ENCODE measurements around the gene ZBTB16.

ZBTB16 gene

DNA sequence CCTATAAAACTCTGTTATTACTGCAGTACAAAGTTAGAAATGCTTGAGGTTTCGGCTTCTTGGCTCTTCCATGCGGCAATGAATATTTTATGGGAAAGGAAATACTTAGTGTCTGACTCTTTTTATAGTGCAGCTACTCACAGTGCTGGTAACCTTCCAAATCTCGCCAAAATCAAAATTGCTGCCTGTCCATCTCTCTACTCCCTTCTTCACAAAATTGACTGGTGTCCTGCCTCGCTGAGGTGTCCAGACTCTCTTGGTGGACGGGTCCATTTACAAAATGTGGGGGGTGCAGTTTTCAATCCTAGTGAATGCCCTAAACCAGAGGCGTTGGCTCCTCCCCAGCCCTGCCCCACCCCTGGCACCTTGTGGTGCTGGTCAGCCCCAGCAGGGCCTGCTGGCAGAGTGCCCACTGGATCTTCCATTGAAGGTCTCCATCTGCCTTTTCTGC, 73.5 kb downstream of the ZBTB16 start:
- DNase-seq, result no peak

DNA sequence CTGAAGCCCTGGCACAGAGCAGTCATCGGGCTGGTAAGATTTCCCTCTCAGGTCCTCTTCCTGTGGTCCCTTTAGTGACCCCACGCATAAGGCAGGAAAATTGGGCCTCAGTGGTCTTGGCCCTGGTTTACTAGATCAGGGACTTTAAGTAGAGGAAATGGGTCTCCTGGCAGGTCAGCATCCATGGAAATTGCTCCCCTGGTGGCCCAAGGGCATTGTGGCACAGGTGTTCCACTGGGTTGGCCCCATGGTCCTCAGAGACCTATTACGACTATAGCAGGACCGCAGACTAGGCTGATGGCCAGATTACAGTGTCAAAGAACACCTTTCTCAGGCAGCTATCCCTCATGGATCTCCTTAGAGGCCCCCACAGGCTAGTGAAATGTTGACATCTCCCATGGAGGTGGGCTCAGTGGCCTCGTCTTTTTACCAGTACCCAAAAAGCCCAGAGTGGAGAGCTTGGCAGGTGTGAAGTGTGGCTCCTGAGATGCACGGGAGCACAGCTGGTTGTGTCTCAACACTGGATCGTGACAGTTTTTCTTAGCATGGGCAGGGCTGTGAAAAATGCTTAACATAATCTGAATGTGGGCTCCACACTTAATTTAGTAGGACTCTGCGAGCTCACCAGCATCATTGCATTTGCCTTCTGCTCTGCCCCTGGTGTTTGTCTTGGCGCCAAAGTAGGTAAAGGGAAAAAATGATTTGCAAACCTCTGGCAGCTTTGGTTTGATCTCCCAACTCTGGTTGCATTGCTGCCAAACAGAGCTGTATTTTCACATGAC, 74.2 kb downstream of the ZBTB16 start:
- DNase-seq, result no peak

DNA sequence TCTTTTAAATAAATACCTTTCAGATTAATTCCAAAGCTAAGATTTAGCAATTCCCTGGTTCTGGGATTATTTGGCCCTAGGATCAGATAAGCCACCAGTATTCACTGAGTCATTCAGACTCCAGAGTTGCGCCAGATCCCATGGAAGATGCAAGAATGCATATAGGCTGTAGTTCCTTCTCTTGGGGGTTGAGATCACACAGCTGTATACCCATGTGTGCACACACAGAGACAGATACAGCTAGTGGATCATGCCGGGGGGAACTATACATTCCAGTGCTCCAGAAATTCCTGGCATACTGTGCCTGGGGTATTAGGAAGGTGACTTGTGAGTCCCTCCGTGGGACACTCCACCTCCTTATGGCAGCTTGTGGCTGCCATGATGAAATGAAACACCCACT, 75.4 kb downstream of the ZBTB16 start:
- no peak for DNase-seq

DNA sequence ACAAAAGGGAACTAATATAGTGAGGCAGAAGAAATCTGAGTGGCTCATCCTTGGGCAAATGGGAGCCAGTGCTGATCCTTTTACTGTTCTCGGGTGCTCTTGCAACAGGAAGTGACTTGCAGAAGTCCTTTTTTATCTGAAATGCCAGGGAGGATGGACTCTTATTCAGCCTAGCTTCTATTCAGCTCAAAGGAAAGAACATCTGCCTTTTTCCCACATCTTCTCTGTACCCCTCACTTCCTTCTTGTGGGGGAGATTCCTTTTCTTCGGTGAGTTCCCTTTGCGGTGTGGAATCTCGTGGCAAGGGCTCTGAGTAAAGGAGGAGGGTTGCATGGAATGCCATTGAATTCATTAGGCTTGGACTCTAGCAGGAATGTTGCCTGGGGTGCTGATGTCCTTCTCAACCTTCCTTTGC, 76.2 kb downstream of the ZBTB16 start:
- no peak for DNase-seq

DNA sequence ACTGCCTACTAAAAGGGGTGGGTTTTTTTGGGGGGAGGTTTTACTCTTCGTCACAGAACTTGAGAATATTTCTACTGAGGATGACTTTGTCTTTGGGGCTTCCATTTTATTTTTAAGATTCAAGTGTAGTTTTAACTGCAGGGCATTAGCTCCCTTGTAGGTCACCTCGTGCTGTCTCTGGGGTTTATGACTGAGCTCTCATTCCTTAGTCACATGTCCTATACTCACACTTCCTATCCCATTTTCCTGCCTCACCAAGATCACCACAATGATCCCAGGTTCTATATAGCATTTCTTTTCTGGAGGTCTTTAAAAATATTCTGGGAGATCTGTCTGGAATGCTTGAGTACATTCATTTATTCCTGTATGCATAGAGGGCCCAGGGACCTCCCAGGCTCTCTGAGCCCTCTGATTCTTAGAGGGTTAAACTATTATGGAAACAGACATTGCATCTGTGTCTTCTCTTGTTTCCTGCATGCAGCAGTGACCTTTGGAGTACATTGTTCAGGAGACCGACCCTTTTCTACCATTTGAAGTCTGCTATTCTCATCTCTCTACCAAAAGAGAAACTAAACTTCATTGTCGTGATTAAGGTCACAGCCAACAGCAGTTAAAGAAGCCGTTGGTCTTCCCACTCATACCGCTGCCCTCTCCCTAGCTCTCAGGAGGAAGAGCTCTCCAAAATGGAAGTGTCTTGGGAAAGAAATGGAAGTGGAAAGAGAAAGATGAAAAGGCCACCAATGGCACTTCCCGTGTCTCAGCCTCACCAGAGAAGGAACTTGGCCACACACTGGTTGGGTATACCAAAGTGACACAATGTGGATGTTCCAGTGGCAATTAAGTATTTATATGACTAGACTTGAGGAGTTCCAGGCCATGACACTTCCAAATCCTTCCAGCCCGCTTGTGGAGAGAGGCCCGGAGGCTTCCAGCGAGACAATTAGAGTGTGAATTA, 77.5 kb downstream of the ZBTB16 start:
- DNase-seq, result no peak

DNA sequence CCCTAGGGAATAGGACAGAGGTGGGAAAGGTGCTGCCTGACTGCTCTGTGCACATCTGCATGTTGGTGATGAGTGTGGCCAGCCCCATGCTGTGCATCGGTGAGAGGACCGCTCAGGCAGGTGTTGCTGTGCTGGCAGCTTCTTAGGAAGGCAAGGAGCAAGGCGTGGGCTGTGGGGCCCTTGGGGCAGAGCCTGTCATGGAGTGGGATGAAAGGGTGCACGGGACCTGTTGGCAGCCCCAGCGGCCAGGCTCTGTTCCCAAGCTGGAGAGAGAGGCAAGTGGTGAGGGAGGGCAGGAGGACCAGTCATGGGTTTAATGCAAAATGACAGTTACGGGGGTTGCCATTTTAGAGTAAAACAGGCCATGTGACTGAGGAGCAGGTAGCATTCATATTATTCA, 78.3 kb downstream of the ZBTB16 start:
- DNase-seq, result no peak

DNA sequence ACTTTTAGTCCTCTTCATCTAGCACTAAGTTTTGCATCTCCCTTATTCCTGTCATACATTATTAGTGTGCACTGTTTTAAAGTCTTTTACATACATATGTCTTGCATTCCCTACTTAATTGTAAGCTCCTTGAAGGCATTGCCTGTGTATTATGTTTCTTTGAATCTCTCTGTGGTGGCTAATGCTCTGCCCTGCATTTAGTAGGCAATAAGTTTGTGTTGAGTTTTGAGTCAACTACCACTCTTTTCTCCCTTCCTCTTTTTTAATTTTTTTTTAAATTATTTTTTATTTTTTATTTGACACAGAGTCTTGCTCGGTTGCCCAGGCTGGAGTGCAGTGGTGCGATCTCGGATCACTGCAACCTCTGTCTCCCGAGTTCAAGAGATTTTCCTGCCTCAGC, 78.9 kb downstream of the ZBTB16 start:
- DNase-seq, result no peak

DNA sequence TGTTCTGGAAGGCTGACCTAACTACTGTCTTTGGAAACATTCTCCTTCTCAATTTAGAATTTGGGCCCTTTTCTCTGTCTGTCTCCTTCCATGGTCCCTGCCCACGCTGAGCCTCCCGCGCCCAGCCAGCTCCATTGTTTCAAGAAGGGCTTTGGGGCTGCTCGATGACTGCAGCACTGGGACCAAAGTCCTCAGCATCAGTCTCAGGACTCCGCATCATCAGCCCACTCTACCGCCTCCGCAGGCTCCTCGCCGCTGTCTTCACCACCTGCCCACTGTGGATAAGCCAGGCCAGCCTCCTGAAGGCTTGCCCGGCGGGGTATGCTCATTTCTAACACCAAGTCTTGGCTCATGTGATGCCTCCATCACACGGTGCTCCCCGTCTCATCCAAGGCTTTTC, 81.3 kb downstream of the ZBTB16 start:
- DNase-seq, result no peak

DNA sequence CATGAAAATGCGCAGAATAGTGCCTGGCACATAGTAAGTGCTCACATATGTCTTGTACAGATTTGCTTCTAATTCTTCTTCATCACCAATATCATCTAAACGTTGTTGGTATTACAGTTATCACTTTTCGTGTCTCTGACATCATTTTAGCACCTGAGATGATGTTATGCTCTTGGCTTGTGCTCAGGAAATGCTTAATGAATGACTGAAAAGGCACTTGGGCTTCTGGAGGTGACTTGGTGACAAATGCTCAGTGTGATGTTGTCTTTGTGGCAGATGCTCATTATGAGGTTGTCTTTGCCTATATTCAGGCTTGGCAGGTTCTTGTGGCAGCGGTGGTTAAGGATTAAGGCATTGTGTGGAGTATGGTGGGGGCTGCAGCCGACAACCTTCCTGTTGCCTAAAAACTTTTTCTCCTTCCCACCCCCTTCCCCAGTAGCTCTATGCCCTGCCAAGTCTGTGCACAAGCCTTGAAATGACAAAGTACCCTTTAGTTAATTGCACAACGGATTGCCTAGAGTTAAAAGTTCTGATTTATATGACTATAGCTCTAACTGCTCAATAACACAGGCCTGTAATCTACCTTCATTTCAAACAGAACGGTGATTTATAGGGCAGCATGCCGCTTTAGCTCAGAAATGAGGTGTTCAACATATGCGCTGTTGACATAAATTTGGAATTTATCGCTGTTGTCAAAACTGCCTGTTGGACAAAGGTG, 82.5 kb downstream of the ZBTB16 start:
- no peak for DNase-seq

DNA sequence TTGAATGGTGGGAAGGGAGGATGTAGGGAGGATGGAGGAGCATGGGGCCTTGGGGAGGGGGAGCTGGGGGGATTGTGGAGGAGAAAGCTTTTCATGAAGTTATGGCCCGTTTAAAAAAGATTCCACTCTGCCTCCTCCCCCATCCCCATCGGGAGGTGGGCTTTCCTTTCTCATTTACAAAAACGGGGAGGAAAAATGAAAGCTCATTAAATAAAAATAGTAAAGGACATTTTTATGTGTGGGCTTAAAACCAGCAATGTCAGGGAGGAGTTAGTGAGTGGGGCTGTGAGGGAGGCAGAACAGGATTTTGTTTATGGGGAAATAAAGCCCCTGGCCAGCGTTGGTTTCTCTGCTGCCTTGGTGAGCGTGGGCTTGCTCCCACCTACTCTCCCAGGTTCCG, 83.2 kb downstream of the ZBTB16 start:
- DNase-seq, result no peak

DNA sequence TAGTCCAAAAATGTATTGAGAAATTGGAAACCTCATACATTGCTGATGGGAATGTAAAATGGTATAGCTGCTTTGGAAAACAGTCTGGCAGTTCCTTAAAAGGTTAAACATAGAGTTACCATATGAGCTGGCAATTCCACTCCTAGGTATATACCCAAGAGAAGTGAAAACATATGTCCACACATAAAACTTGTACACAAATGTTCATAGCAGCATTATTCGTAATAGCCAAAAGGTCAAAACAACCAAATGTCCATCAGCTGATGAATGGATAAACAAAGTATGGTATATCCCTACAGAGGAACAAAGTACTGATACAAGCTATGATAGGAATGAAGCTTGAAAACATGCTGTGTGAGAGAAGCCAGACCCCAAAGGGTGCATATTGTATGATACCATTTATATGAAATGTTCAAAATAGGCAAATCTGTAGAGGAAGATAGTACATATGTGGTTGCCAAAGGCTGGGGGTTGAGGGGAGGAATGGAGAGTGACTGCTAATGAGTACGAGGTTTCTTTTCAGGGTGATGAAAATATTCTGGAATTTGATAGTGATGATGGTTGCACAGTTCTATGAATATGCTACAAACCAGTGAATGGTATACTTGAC, 85.8 kb downstream of the ZBTB16 start:
- no peak for DNase-seq

DNA sequence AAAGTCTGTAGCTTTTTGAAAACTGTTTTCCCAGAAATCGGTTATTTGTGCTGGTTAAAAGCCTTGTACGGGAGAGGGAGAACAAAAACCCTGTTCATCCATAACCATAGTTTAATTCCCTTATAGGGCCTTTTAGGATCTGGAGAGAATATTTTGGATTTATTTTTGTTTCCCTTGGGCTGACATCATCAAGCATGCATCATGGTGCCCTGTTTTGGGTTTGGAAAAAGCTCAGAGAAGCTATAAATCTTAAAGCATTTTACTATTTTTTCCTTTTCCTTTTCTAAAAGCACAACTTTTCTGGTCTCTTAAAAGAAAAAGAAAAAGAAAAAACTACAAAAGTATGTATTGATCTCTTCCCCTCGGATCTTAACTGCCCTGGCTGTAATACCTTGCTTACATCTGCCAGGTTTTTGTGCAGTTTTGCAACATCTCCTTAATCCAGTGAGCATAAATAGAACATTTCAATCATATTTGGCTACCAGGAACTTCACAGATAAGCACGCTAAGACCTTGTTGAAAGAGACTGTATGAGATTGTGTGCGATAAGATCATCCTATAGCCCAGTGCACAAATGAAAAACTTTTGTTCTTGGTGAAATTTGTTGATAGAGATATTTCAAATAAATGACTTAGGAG, 88.0 kb downstream of the ZBTB16 start:
- no peak for DNase-seq

DNA sequence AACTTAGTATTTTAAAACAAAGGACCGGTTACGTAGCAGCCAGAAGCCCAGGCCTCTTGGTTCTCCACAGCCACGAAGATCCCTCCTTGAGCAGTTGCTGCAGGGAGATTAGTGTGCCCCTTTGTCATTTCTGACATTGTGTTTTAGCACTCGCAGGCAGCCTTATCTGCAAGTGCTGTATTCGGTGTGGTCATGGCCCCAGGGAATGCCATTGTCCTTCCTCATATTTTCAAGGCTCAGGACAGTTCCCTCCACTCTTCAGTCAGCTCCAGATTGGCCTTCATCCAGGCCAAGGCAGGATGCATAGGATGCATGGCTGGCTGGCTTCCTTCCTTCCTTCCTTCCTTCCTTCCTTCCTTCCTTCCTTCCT, 88.5 kb downstream of the ZBTB16 start:
- no peak for DNase-seq

DNA sequence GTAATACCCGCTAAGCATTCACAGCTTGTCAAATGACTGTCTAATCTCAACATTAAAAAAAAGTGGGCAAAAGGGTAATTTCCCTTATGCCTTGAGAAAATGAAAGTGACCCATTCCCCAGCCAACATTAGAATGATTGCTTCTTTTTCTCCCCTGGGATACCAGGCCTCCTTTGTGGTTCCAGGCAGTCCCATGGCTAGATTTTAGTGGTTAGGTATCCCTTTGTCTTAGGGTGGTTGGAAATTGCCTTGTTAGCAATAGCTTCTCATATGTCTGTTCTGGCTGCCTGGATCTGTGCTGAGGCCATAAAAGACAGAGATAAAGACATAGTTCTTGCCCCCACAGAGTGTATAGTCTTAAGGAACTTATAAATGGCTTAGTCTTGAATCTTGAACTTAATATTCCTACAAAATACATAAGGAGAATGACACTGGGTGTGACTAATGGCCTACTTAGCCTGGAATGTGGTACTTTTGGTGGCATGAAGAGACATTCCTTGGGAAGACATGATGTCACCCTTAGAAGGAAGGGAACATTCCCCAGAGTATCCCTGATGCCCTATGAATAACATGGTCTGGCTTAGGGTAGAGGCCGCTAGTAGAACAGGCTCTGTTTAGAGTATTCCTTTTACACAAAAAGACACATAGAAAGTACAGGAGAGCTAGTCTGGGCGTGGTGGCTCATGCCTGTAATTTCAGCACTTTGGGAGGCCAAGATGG, 90.3 kb downstream of the ZBTB16 start:
- DNase-seq, result no peak

DNA sequence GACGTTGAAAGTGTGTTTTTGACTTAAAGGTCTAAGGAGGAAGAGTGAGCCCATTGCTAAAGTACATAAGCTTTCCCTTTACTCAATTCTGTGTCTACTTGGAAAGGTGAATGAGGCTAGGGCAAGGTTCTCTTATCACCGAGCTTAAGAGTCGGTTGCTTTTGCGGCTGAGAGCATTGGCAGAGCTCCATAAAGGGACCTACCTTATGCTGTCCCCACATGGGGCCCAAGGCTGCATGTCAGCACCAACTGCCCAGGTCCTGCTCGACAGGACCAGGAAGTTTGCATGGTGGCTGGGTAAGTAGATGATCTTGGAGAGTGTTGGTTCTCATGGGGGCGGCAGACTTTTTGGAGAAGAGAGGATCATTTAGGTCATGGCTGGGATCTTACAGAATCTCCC, 91.2 kb downstream of the ZBTB16 start:
- DNase-seq, result no peak

DNA sequence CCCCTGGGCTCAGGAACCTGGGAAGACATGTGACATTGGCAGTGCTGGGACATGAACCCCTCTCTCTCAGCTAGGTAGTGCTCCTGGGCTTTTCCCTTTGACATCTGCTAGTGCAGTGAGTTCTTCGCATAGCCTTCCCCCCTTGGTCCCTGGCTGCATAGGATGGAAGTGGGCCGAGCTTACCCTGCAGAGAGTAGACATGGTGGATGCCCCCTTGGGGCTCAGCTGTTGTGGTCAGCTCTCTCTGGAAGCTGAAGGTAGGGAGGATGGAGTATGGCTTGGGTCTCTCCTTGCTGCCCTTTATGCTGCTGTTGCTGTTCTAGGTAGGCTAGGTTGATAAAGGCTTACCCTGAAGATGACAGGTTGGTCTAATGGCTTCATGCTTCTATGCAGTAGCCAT, 92.1 kb downstream of the ZBTB16 start:
- no peak for DNase-seq

DNA sequence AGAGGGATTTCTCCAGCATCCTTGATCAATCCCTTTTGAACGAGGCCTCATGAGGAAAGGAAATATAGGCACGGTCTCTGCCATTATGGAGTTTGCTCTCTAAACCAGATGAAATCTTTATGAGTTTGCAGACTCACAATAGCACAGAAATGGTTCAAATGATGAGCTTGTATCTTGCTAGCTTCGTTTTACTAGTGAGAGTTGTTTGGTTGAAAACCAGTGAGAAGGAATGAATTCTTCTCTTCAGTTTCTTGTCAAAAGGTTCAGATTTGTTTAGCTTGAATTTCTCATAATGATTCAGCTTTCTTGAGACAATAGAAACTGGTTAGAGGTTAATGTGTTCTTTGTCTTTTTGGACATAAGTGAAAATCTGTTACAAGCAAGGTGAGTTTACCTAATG, 92.7 kb downstream of the ZBTB16 start:
- DNase-seq, result no peak

DNA sequence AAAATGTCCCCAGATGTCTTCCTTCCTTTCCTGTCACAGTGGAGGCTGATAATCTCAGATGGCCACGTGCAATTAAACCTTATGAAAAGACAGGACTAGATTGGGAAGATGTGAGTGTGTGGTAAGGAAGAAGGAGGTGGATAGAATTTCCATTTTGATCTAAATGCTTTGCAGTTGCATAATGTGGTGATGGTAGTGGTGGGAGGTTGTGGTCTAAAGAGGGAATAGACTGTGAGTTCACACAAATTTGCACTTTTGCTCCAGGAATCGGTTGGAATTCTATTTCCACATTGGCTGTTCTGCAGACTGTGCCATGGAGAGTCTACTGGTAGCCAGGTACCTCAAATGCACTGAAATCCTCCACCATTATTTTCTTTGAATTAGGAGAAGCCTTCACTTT, 93.3 kb downstream of the ZBTB16 start:
- no peak for DNase-seq

DNA sequence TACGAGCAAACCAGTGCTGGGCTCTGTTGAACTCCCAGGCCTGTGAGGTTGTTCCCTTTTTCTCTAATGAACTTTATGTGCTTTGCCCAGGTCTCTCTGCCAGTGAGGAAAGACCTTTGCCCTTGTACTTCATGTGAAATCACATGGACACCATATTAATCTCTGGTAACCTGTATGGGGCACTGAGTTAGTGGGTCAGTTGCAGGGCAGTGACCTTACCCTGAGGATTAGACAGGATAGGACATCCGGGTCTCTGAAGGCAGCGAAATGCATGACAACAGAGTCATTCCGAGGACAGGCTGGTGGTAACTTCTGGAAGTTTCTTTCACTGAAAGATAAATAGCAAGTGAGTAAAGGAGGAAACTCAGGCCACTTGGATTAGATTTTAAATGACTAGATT, 93.7 kb downstream of the ZBTB16 start:
- no peak for DNase-seq

DNA sequence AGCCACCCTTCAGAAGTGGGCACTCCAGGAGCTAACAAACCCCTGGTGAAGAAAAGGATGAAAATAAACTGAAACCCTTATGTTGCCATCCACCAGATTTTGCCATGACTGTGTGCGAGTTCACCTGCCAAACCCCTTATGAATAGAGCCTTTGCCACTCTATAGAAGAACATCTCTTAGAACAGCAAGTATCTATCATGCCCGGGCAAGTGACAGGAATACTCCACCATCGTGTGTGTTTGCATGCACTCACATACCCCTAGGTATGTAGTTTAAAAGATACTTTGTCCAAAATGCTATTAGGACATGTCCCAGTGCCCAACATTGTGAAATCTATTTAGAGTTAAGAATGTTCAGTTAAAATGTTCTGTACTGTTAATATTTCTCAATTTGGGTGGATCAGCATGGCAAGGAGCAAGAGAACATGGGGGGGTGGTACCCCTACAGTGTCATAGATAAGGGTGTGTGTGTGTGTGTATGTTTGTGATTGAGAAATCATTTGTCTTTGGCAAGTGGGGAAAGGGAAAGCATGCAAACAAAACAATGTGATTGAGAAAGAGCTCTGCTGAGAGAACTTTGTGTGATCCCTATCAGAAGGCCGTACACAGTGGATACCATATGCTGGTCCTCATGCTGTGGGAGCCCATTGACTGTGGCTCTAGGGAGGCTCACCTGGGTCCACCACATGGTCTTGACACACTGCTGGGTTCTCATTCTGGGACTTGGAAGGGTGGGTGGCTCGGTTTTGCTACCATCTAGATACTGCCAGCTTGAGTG, 94.9 kb downstream of the ZBTB16 start:
- no peak for DNase-seq

DNA sequence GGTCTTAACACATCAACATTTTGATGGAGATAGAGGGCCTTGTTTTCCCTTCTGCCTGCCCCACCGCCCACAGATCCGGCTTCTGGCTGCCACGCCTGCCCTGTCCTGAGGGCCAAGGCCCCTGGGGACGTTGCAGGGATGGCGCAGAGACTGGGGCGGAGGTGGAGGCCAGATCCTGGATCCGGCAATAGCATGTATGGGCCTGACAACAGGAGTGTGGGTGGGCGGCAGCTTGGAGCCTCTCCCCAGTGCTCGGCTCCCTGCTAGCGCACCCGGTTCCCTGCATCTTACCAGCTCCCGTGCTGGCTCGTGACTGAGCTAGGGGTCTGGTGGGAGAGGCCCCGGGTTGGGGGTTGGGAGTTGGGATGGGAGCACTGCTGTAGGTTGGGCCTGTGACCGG, 95.6 kb downstream of the ZBTB16 start:
- no peak for DNase-seq

Data from kidney glomerular epithelial cell (primary cell).